ENCODE results near the gene RFX2. TPM values are rescaled to one million over a fixed set of nuclear protein-coding genes. Genes with fewer than 3 reads are reported as not detected.

RFX2 gene
- total and polyA plus RNA-seq, 3 experiments from 2014 or later, result 1.5 to 4.9 (median 4.2) TPM

DNA sequence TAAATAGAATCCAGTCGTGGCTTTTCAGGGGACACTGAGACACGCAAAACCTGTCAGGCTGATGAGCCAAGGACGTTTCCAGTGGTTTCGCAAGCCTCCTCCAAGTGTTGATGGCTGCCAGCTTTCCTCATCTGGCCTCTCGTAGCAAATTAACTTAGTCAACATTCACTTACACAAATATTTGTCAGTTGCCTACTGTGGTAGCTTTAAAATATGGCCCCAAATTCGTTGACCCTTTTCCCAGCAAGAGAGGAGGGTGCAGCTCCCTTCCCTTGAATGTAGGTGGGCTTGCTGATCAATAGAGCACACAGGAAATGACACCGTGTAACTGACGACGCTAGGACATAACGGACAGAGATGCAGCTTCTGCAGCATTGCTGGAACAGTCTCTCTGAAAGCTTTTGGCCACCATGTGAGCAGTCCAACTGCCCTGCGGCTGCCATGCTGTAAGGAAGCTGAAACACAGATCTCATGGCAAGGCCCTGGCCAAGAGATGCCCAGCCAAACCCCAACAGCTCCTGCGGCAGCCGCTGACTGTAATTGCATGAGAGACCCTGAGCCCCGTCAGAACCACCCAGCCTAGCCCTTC, 126.8 kb downstream of the RFX2 start:
- no peaks in the 10 kb centered on the region for H3K9me3 ChIP-seq (ENCODE audit: low read length)
- H3K4me1 ChIP-seq (ENCODE audit: insufficient read depth, low read length), result peaks cover 26% of the 10 kb centered on the region
- no peak for DNase-seq
- H3K27me3 ChIP-seq (ENCODE audit: insufficient read depth, low read length, poor library complexity, severe bottlenecking), result no peaks in the 10 kb centered on the region
- Mint-ChIP-seq H3K4me1 (peaks cover 29 to 45% (median 43%) of the 10 kb centered on the region in 3 donors), H3K36me3 (no peaks in the 10 kb centered on the region), H3K9me3 (no peaks in the 10 kb centered on the region), H3K27me3 (no peaks in the 10 kb centered on the region), H3K27ac (peak overlapping the region; percentile 79 to 93 (median 90)), H3K4me3 (peak overlapping the region; percentile 41 to 90 (median 72))
- H3K4me3 ChIP-seq (ENCODE audit: low read length), result no peak overlapping the region
- no peaks in the 10 kb centered on the region for H3K36me3 ChIP-seq (ENCODE audit: insufficient read depth, low read length)
- H3K27ac ChIP-seq (ENCODE audit: low read depth, low read length), result peak overlapping the region; percentile 55
- ChIA-PET CTCF (interaction anchor here (1.1 to 8.3 kb wide), 4 partner anchors 12 to 40 kb away, joined by 3 to 38 read pairs (median 8); no protein-coding TSS in a partner anchor), POLR2A (interaction anchor here (0.6 kb wide), 1 partner anchor 452 kb away, joined by 6 read pairs; no protein-coding TSS in a partner anchor)

GRCh38 chr19:5978606-5979552, 131.4 kb downstream of the RFX2 start:
- DNase-seq, result no peak
- H3K27ac ChIP-seq (ENCODE audit: low read depth, low read length), result peak overlapping the region; percentile 80
- peak overlapping the region; percentile 92 to 96 (median 94) for H3K4me3 Mint-ChIP-seq
- H3K9me3 Mint-ChIP-seq, result no peaks in the 10 kb centered on the region
- H3K36me3 ChIP-seq (ENCODE audit: insufficient read depth, low read length), result peaks cover 4% of the 10 kb centered on the region
- H3K4me1 Mint-ChIP-seq, result peaks cover 56 to 74% (median 69%) of the 10 kb centered on the region in 3 donors
- H3K27ac Mint-ChIP-seq, result peak overlapping the region; percentile 89 to 98 (median 94)
- ChIA-PET CTCF (interaction anchor here (1.1 to 6.8 kb wide), 8 partner anchors 8 to 289 kb away, joined by 3 to 43 read pairs (median 6); partner anchors contain the start of gene NDUFA11), POLR2A (interaction anchor here (0.6 to 2.3 kb wide), 4 partner anchors 11 to 75 kb away, joined by 4 to 14 read pairs (median 8); partner anchors contain the start of genes NDUFA11 and VMAC)
- peaks cover 0 to 32% (median 3%) of the 10 kb centered on the region in 3 donors for H3K36me3 Mint-ChIP-seq
- peak overlapping the region; percentile 72 for H3K4me3 ChIP-seq (ENCODE audit: low read length)
- H3K27me3 ChIP-seq (ENCODE audit: insufficient read depth, low read length, poor library complexity, severe bottlenecking), result no peaks in the 10 kb centered on the region
- H3K9me3 ChIP-seq (ENCODE audit: low read length), result no peaks in the 10 kb centered on the region
- H3K27me3 Mint-ChIP-seq, result peaks cover 0 to 2% of the 10 kb centered on the region in 2 donors
- H3K4me1 ChIP-seq (ENCODE audit: insufficient read depth, low read length), result peaks cover 54% of the 10 kb centered on the region

- Histone ChIP-seq H3K27me3 (ENCODE audit: insufficient read depth, low read length, poor library complexity, severe bottlenecking) (no peaks in the 10 kb centered on the region), H3K27ac (ENCODE audit: low read depth, low read length) (peak within 1 kb of the TSS; percentile 80), H3K4me1 (ENCODE audit: insufficient read depth, low read length) (peaks cover 45% of the 10 kb centered on the region), H3K9me3 (ENCODE audit: low read length) (no peaks in the 10 kb centered on the region), H3K36me3 (ENCODE audit: insufficient read depth, low read length) (peaks cover 10% of the 10 kb centered on the region), H3K4me3 (ENCODE audit: low read length) (peak within 1 kb of the TSS; percentile 72)
- Mint-ChIP-seq H3K4me3 (peak within 1 kb of the TSS; percentile 92 to 96 (median 94)), H3K9me3 (no peaks in the 10 kb centered on the region), H3K36me3 (peaks cover 0 to 37% (median 3%) of the 10 kb centered on the region in 3 donors), H3K27ac (peak within 1 kb of the TSS; percentile 89 to 98 (median 94)), H3K4me1 (peaks cover 50 to 73% (median 65%) of the 10 kb centered on the region in 3 donors), H3K27me3 (peaks cover 0 to 2% of the 10 kb centered on the region in 2 donors)
- CTCF ChIA-PET, result interaction anchor here (1.3 to 6.8 kb wide), 5 partner anchors 9 to 74 kb away, joined by 3 to 43 read pairs (median 6); partner anchors contain the start of gene NDUFA11
- DNase-seq, result peak; percentile 97 to 100 (median 99)
- POLR2A ChIA-PET, result interaction anchor here (0.6 to 2.3 kb wide), 5 partner anchors 10 to 150 kb away, joined by 3 to 14 read pairs (median 6); partner anchors contain the start of genes NDUFA11 and VMAC
Measured at GRCh38 chr19:5977785-5978605, 132.3 kb downstream of the RFX2 start, which contains the start of gene RANBP3. RANBP3 (minus strand) TSS chr19:5978140; CDS start chr19:5978082, 58 bp downstream.

GRCh38 chr19:5977222-5977784, 133.0 kb downstream of the RFX2 start:
- peaks cover 0 to 2% of the 10 kb centered on the region in 2 donors for H3K27me3 Mint-ChIP-seq
- peaks cover 0 to 42% (median 3%) of the 10 kb centered on the region in 3 donors for H3K36me3 Mint-ChIP-seq
- Histone ChIP-seq H3K27me3 (ENCODE audit: insufficient read depth, low read length, poor library complexity, severe bottlenecking) (no peaks in the 10 kb centered on the region), H3K9me3 (ENCODE audit: low read length) (no peaks in the 10 kb centered on the region), H3K36me3 (ENCODE audit: insufficient read depth, low read length) (peaks cover 10% of the 10 kb centered on the region), H3K27ac (ENCODE audit: low read depth, low read length) (peak overlapping the region; percentile 80), H3K4me3 (ENCODE audit: low read length) (peak overlapping the region; percentile 66), H3K4me1 (ENCODE audit: insufficient read depth, low read length) (peaks cover 49% of the 10 kb centered on the region)
- H3K4me3 Mint-ChIP-seq, result peak overlapping the region; percentile 92 to 96 (median 94)
- POLR2A ChIA-PET, result interaction anchor here (0.6 to 2.3 kb wide), 4 partner anchors 10 to 149 kb away, joined by 3 to 14 read pairs (median 8); partner anchors contain the start of genes NDUFA11 and VMAC
- no peak for DNase-seq
- peaks cover 53 to 77% (median 67%) of the 10 kb centered on the region in 3 donors for H3K4me1 Mint-ChIP-seq
- CTCF ChIA-PET, result interaction anchor here (0.7 to 6.8 kb wide), 3 partner anchors 10 to 15 kb away, joined by 3 to 43 read pairs (median 4); no protein-coding TSS in a partner anchor
- H3K9me3 Mint-ChIP-seq, result no peaks in the 10 kb centered on the region
- peak overlapping the region; percentile 86 to 95 (median 94) for H3K27ac Mint-ChIP-seq

GRCh38 chr19:5976768-5977167, 133.5 kb downstream of the RFX2 start:
- POLR2A ChIA-PET, result no interaction called here
- Histone ChIP-seq H3K27ac (ENCODE audit: low read depth, low read length) (peak overlapping the region; percentile 80), H3K4me1 (ENCODE audit: insufficient read depth, low read length) (peaks cover 54% of the 10 kb centered on the region), H3K36me3 (ENCODE audit: insufficient read depth, low read length) (peaks cover 13% of the 10 kb centered on the region), H3K27me3 (ENCODE audit: insufficient read depth, low read length, poor library complexity, severe bottlenecking) (no peaks in the 10 kb centered on the region), H3K4me3 (ENCODE audit: low read length) (peak overlapping the region; percentile 66), H3K9me3 (ENCODE audit: low read length) (no peaks in the 10 kb centered on the region)
- CTCF ChIA-PET, result interaction anchor here (0.7 to 6.8 kb wide), 3 partner anchors 9 to 15 kb away, joined by 3 to 43 read pairs (median 3); no protein-coding TSS in a partner anchor
- H3K27me3 Mint-ChIP-seq, result peaks cover 0 to 2% of the 10 kb centered on the region in 2 donors
- H3K27ac Mint-ChIP-seq, result peak overlapping the region; percentile 86 to 95 (median 94)
- no peaks in the 10 kb centered on the region for H3K9me3 Mint-ChIP-seq
- peaks cover 57 to 80% (median 73%) of the 10 kb centered on the region in 3 donors for H3K4me1 Mint-ChIP-seq
- H3K36me3 Mint-ChIP-seq, result peaks cover 0 to 45% (median 3%) of the 10 kb centered on the region in 3 donors
- H3K4me3 Mint-ChIP-seq, result peak overlapping the region; percentile 92 to 96 (median 94)
- no peak for DNase-seq

GRCh38 chr19:5975388-5975728, 134.9 kb downstream of the RFX2 start:
- Histone ChIP-seq H3K27ac (ENCODE audit: low read depth, low read length) (no peak overlapping the region), H3K9me3 (ENCODE audit: low read length) (no peaks in the 10 kb centered on the region), H3K4me1 (ENCODE audit: insufficient read depth, low read length) (peaks cover 60% of the 10 kb centered on the region), H3K4me3 (ENCODE audit: low read length) (no peak overlapping the region), H3K27me3 (ENCODE audit: insufficient read depth, low read length, poor library complexity, severe bottlenecking) (no peaks in the 10 kb centered on the region), H3K36me3 (ENCODE audit: insufficient read depth, low read length) (peaks cover 13% of the 10 kb centered on the region)
- CTCF ChIA-PET, result interaction anchor here (0.9 to 1.6 kb wide), 2 partner anchors 13 to 27 kb away, joined by 3 to 4 read pairs; no protein-coding TSS in a partner anchor
- Mint-ChIP-seq H3K27me3 (peaks cover 0 to 2% of the 10 kb centered on the region in 2 donors), H3K9me3 (no peaks in the 10 kb centered on the region), H3K4me1 (peaks cover 66 to 89% (median 82%) of the 10 kb centered on the region in 3 donors), H3K27ac (peak overlapping the region in 6 of 8 donors; percentile 32 to 94 (median 78)), H3K4me3 (peak overlapping the region; percentile 46 to 96 (median 94)), H3K36me3 (peaks cover 0 to 53% (median 3%) of the 10 kb centered on the region in 3 donors)
- POLR2A ChIA-PET, result interaction anchor here (1.3 kb wide), 1 partner anchor 72 kb away, joined by 3 read pairs; the partner anchor contains the start of gene NDUFA11
- no peak for DNase-seq
